ENCODE data around the gene SBK3.

The SBK3 gene

GRCh38 chr19:55549500-55550320 is 4.4 kb upstream of the SBK3 start:
- no peaks in the 10 kb centered on the region for H3K9me3 ChIP-seq (ENCODE audit: control insufficient read depth, low read length)
- peaks cover 41% of the 10 kb centered on the region for H3K4me1 ChIP-seq (ENCODE audit: control insufficient read depth, insufficient read depth, low read length)
- peaks cover 7% of the 10 kb centered on the region for H3K27me3 ChIP-seq (replicated peaks; ENCODE audit: control insufficient read depth, insufficient read depth, low read length)
- H3K9ac ChIP-seq (ENCODE audit: low read length): peak overlapping the region; percentile 52
- peak overlapping the region; percentile 29 for H3K4me3 ChIP-seq (ENCODE audit: low read length)
- peak; percentile 84 for DNase-seq (ENCODE audit: low read depth)
- no peaks in the 10 kb centered on the region for H3K36me3 ChIP-seq (ENCODE audit: control insufficient read depth, insufficient read depth, low read length, severe bottlenecking)

GRCh38 chr19:55546822-55547614 is 1.7 kb upstream of the SBK3 start:
- Histone ChIP-seq H3K27me3 (replicated peaks; ENCODE audit: control insufficient read depth, insufficient read depth, low read length) (peaks cover 10% of the 10 kb centered on the region), H3K36me3 (ENCODE audit: control insufficient read depth, insufficient read depth, low read length, severe bottlenecking) (no peaks in the 10 kb centered on the region), H3K9ac (ENCODE audit: low read length) (peak overlapping the region; percentile 83), H3K9me3 (ENCODE audit: control insufficient read depth, low read length) (no peaks in the 10 kb centered on the region), H3K4me3 (ENCODE audit: low read length) (peak overlapping the region; percentile 52), H3K4me1 (ENCODE audit: control insufficient read depth, insufficient read depth, low read length) (peaks cover 30% of the 10 kb centered on the region)
- DNase-seq (ENCODE audit: low read depth): peak; percentile 54

- H3K4me3 ChIP-seq (ENCODE audit: low read length): no peak overlapping the region
Measured at GRCh38 chr19:55546011-55546410, 668 bp upstream of the SBK3 start.

GRCh38 chr19:55544776-55545439 is 435 bp downstream of the SBK3 start:
- Histone ChIP-seq H3K4me3 (ENCODE audit: low read length) (no peak overlapping the region), H3K9ac (ENCODE audit: low read length) (no peak overlapping the region), H3K4me1 (ENCODE audit: control insufficient read depth, insufficient read depth, low read length) (peaks cover 28% of the 10 kb centered on the region), H3K36me3 (ENCODE audit: control insufficient read depth, insufficient read depth, low read length, severe bottlenecking) (no peaks in the 10 kb centered on the region), H3K9me3 (ENCODE audit: control insufficient read depth, low read length) (peaks cover 3% of the 10 kb centered on the region), H3K27me3 (replicated peaks; ENCODE audit: control insufficient read depth, insufficient read depth, low read length) (peaks cover 10% of the 10 kb centered on the region)
- no peak for DNase-seq (ENCODE audit: low read depth)

More at GRCh38 chr19:55546011-55546410, 668 bp upstream of the SBK3 start:
- Histone ChIP-seq H3K9ac (ENCODE audit: low read length) (no peak overlapping the region), H3K36me3 (ENCODE audit: control insufficient read depth, insufficient read depth, low read length, severe bottlenecking) (no peaks in the 10 kb centered on the region), H3K9me3 (ENCODE audit: control insufficient read depth, low read length) (peaks cover 3% of the 10 kb centered on the region), H3K4me1 (ENCODE audit: control insufficient read depth, insufficient read depth, low read length) (peaks cover 30% of the 10 kb centered on the region), H3K27me3 (replicated peaks; ENCODE audit: control insufficient read depth, insufficient read depth, low read length) (peaks cover 10% of the 10 kb centered on the region)
- no peak for DNase-seq (ENCODE audit: low read depth)

GRCh38 chr19:55544014-55544413 is 1.3 kb downstream of the SBK3 start:
- H3K27me3 ChIP-seq (replicated peaks; ENCODE audit: control insufficient read depth, insufficient read depth, low read length): peaks cover 10% of the 10 kb centered on the region
- H3K4me1 ChIP-seq (ENCODE audit: control insufficient read depth, insufficient read depth, low read length): peaks cover 20% of the 10 kb centered on the region
- DNase-seq (ENCODE audit: low read depth): no peak
- H3K9ac ChIP-seq (ENCODE audit: low read length): no peak overlapping the region
- no peak overlapping the region for H3K4me3 ChIP-seq (ENCODE audit: low read length)
- H3K9me3 ChIP-seq (ENCODE audit: control insufficient read depth, low read length): peaks cover 3% of the 10 kb centered on the region
- no peaks in the 10 kb centered on the region for H3K36me3 ChIP-seq (ENCODE audit: control insufficient read depth, insufficient read depth, low read length, severe bottlenecking)

GRCh38 chr19:55543567-55543966 is 1.8 kb downstream of the SBK3 start:
- no peak for DNase-seq (ENCODE audit: low read depth)
- H3K4me3 ChIP-seq (ENCODE audit: low read length): no peak overlapping the region
- no peaks in the 10 kb centered on the region for H3K36me3 ChIP-seq (ENCODE audit: control insufficient read depth, insufficient read depth, low read length, severe bottlenecking)
- H3K4me1 ChIP-seq (ENCODE audit: control insufficient read depth, insufficient read depth, low read length): peaks cover 20% of the 10 kb centered on the region
- peaks cover 10% of the 10 kb centered on the region for H3K27me3 ChIP-seq (replicated peaks; ENCODE audit: control insufficient read depth, insufficient read depth, low read length)
- H3K9ac ChIP-seq (ENCODE audit: low read length): no peak overlapping the region
- H3K9me3 ChIP-seq (ENCODE audit: control insufficient read depth, low read length): peaks cover 3% of the 10 kb centered on the region

GRCh38 chr19:55542292-55542855 is 3.0 kb downstream of the SBK3 start:
- Histone ChIP-seq H3K36me3 (ENCODE audit: control insufficient read depth, insufficient read depth, low read length, severe bottlenecking) (no peaks in the 10 kb centered on the region), H3K4me3 (ENCODE audit: low read length) (no peak overlapping the region), H3K27me3 (replicated peaks; ENCODE audit: control insufficient read depth, insufficient read depth, low read length) (peaks cover 10% of the 10 kb centered on the region), H3K9ac (ENCODE audit: low read length) (no peak overlapping the region), H3K4me1 (ENCODE audit: control insufficient read depth, insufficient read depth, low read length) (peaks cover 12% of the 10 kb centered on the region), H3K9me3 (ENCODE audit: control insufficient read depth, low read length) (peaks cover 3% of the 10 kb centered on the region)
- DNase-seq (ENCODE audit: low read depth): no peak

- Histone ChIP-seq H3K4me3 (ENCODE audit: low read length) (no peak overlapping the region), H3K27me3 (replicated peaks; ENCODE audit: control insufficient read depth, insufficient read depth, low read length) (peaks cover 10% of the 10 kb centered on the region), H3K9me3 (ENCODE audit: control insufficient read depth, low read length) (peaks cover 3% of the 10 kb centered on the region), H3K4me1 (ENCODE audit: control insufficient read depth, insufficient read depth, low read length) (no peaks in the 10 kb centered on the region), H3K36me3 (ENCODE audit: control insufficient read depth, insufficient read depth, low read length, severe bottlenecking) (no peaks in the 10 kb centered on the region), H3K9ac (ENCODE audit: low read length) (no peak overlapping the region)
- DNase-seq (ENCODE audit: low read depth): no peak
Measured at GRCh38 chr19:55541091-55541490, 4.3 kb downstream of the SBK3 start.

GRCh38 chr19:55540619-55541018 is 4.7 kb downstream of the SBK3 start:
- no peak for DNase-seq (ENCODE audit: low read depth)
- Histone ChIP-seq H3K36me3 (ENCODE audit: control insufficient read depth, insufficient read depth, low read length, severe bottlenecking) (no peaks in the 10 kb centered on the region), H3K4me1 (ENCODE audit: control insufficient read depth, insufficient read depth, low read length) (no peaks in the 10 kb centered on the region), H3K27me3 (replicated peaks; ENCODE audit: control insufficient read depth, insufficient read depth, low read length) (peaks cover 9% of the 10 kb centered on the region), H3K9ac (ENCODE audit: low read length) (no peak overlapping the region), H3K9me3 (ENCODE audit: control insufficient read depth, low read length) (peaks cover 3% of the 10 kb centered on the region), H3K4me3 (ENCODE audit: low read length) (no peak overlapping the region)

- Histone ChIP-seq H3K27me3 (replicated peaks; ENCODE audit: control insufficient read depth, insufficient read depth, low read length) (peaks cover 3% of the 10 kb centered on the region), H3K36me3 (ENCODE audit: control insufficient read depth, insufficient read depth, low read length, severe bottlenecking) (no peaks in the 10 kb centered on the region), H3K4me1 (ENCODE audit: control insufficient read depth, insufficient read depth, low read length) (no peaks in the 10 kb centered on the region), H3K9ac (ENCODE audit: low read length) (no peak overlapping the region), H3K9me3 (ENCODE audit: control insufficient read depth, low read length) (peaks cover 3% of the 10 kb centered on the region), H3K4me3 (ENCODE audit: low read length) (no peak overlapping the region)
- no peak for DNase-seq (ENCODE audit: low read depth)
Measured at GRCh38 chr19:55539090-55539984, 6.0 kb downstream of the SBK3 start.

All from adipocyte (in vitro differentiated cells).